ENCODE measurements around the gene MAN2A2. TPM values are rescaled to one million over a fixed set of nuclear protein-coding genes. Genes with fewer than 3 reads are reported as not detected.

MAN2A2 gene
- total RNA-seq, 1 donor from 2014 or later, result 33.3 TPM

DNA sequence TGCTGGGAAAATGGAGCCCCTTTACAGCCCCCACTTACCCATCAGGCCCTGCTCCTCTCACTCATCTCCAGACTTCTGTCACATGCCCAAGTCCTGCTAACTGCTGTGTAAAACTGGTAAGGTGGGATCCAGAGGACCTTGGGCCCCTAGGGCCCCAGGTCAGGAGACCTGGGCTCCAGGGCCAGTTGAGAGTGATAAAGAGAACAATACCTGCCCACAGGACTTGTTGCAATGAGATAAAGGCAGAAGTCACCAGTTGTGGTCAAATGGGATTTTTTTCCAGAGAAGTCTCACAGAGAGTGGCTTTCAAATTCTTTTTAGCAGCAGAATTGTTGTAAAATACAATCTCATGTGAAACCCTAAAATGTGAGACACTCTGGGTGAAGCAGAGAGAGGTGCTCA, 34.0 kb upstream of the MAN2A2 start:
- no peaks in the 10 kb centered on the region for H3K27me3 ChIP-seq (ENCODE audit: control insufficient read depth, insufficient read depth, low read length)

GRCh38 chr15:90869601-90870353, 33.3 kb upstream of the MAN2A2 start:
- H3K27me3 ChIP-seq (ENCODE audit: control insufficient read depth, insufficient read depth, low read length), result no peaks in the 10 kb centered on the region
- no peak overlapping the region for H3K4me3 ChIP-seq (ENCODE audit: low read depth, low read length)

More for the DNA sequence above, 34.0 kb upstream of the MAN2A2 start:
- Histone ChIP-seq H3K36me3 (ENCODE audit: control insufficient read depth, insufficient read depth, low read length) (no peaks in the 10 kb centered on the region), H3K4me3 (ENCODE audit: low read depth, low read length) (no peak overlapping the region)
- TF ChIP-seq, protein P1, sequence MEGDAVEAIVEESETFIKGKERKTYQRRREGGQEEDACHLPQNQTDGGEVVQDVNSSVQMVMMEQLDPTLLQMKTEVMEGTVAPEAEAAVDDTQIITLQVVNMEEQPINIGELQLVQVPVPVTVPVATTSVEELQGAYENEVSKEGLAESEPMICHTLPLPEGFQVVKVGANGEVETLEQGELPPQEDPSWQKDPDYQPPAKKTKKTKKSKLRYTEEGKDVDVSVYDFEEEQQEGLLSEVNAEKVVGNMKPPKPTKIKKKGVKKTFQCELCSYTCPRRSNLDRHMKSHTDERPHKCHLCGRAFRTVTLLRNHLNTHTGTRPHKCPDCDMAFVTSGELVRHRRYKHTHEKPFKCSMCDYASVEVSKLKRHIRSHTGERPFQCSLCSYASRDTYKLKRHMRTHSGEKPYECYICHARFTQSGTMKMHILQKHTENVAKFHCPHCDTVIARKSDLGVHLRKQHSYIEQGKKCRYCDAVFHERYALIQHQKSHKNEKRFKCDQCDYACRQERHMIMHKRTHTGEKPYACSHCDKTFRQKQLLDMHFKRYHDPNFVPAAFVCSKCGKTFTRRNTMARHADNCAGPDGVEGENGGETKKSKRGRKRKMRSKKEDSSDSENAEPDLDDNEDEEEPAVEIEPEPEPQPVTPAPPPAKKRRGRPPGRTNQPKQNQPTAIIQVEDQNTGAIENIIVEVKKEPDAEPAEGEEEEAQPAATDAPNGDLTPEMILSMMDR (IDR thresholded peaks at IDR 0.05; ENCODE audit: insufficient read depth, low read length, poor library complexity, severe bottlenecking), result no peak
- DNase-seq (ENCODE audit: low read depth), result no peak

GRCh38 chr15:90870354-90871138, 32.6 kb upstream of the MAN2A2 start:
- Histone ChIP-seq H3K27me3 (ENCODE audit: control insufficient read depth, insufficient read depth, low read length) (no peaks in the 10 kb centered on the region), H3K4me3 (ENCODE audit: low read depth, low read length) (peak overlapping the region; percentile 51), H3K36me3 (ENCODE audit: control insufficient read depth, insufficient read depth, low read length) (no peaks in the 10 kb centered on the region)
- no peak for DNase-seq (ENCODE audit: low read depth)
- TF ChIP-seq, protein P1 (IDR thresholded peaks at IDR 0.05; ENCODE audit: insufficient read depth, low read length, poor library complexity, severe bottlenecking), result no peak

More at GRCh38 chr15:90869601-90870353, 33.3 kb upstream of the MAN2A2 start:
- H3K36me3 ChIP-seq (ENCODE audit: control insufficient read depth, insufficient read depth, low read length), result no peaks in the 10 kb centered on the region
- peak; percentile 85 for DNase-seq (ENCODE audit: low read depth)
- TF ChIP-seq, protein P1 (IDR thresholded peaks at IDR 0.05; ENCODE audit: insufficient read depth, low read length, poor library complexity, severe bottlenecking), result no peak

GRCh38 chr15:90871139-90871715, 31.9 kb upstream of the MAN2A2 start:
- TF ChIP-seq, protein P1 (IDR thresholded peaks at IDR 0.05; ENCODE audit: insufficient read depth, low read length, poor library complexity, severe bottlenecking), result no peak
- Histone ChIP-seq H3K36me3 (ENCODE audit: control insufficient read depth, insufficient read depth, low read length) (peaks cover under 1% of the 10 kb centered on the region), H3K27me3 (ENCODE audit: control insufficient read depth, insufficient read depth, low read length) (no peaks in the 10 kb centered on the region), H3K4me3 (ENCODE audit: low read depth, low read length) (peak overlapping the region; percentile 51)
- no peak for DNase-seq (ENCODE audit: low read depth)

DNA sequence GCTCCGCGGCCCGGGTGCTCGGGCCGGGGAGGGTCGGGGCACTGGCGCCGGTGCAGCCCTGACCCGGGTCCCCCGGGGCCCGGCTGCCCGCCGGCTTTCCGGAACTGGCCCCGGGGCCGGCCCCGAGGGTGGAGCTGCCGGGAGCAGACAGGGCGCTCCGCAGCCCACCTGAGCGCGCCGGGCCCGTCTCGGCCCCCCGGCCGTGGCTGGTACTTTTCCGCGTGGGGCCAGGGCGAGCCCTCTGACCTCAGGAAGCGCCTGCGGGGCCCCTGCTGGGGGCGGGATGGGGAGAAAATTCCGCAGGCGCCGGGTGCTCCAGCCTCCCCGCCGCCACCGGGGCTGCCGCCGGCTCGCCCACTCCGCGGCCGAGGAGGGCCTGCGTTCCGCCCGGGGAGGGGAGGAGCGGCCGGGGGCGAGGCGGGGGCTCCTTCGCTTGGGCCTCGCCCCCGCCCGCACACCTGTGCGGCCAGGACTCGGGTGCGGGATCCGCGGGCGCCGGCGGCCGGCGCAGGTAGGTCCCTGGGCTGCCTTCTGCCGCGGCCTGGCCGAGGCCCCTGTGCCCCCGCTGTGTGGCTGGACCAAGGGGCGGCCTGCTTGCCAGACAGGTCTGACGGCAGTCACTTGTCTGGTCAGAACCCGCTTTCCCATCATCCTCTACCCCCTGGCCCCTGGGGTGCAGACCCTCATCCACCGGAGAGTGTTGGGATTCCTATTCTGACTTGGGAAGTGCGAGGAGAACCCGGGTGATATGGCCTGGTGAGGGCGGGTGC, 31.2 kb upstream of the MAN2A2 start:
- TF ChIP-seq, protein P1 (IDR thresholded peaks at IDR 0.05; ENCODE audit: insufficient read depth, low read length, poor library complexity, severe bottlenecking), result no peak
- Histone ChIP-seq H3K27me3 (ENCODE audit: control insufficient read depth, insufficient read depth, low read length) (no peaks in the 10 kb centered on the region), H3K4me3 (ENCODE audit: low read depth, low read length) (peak overlapping the region; percentile 51), H3K36me3 (ENCODE audit: control insufficient read depth, insufficient read depth, low read length) (peaks cover 2% of the 10 kb centered on the region)
- DNase-seq (ENCODE audit: low read depth), result no peak

All from kidney epithelial cell (primary cell).